ENCODE results near the gene NOC2L.

NOC2L gene

DNA sequence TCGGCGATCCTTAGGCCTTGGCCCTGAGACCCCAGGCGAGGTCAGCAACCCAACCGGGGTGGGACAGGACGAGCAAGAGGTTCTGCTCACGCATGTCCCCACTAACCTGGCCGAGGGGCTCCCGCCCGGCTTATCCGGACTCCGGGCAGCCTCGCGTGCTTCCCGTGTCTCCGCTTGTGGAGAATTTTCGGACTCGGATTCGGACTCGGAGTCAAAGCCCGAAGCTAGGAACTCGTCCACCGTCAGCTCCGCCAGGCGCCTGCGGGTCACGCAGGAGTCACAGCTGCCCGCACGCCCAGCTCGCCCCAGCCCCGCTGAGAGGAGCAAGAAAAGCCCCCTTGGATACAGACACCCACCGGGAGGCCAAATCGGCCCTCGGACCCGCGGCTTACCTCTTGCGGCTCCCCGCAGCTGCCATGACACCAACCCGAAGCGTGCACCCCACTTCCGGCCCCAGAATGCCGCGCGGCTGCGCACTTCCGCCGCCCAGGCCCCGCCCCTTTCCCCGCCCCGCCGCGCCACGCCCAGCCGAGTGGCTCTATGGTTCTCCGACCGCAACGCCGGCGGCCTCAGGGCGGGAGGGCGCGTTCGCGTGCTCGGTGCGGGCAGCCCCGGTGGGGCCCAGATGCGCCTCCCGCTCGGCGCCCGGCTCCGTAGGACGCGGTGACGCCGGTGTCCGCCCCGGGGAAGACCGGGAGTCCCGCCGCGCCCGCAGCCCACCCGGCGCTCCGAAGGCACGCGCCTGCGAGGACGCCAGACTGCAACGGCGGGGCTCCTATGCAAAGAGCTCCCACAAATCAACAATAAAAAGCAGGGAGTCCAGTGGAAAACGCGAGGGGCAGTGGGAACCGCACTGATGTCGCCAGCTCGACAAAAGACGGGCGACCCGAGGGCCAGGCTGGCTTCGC lies at the start of gene NOC2L:
TSS of gene NOC2L (minus strand) at position 434 of the 908 bp plus-strand sequence. CDS start at position 418, 16 bp downstream.
- TF ChIP-seq POLR2A (IDR thresholded peaks at IDR 0.05; ENCODE audit: low read length) (peak; percentile 48), GATA1 (IDR thresholded peaks at IDR 0.05; ENCODE audit: low read depth, low read length) (no peak)
- DNase-seq = peak; percentile 93 to 97

DNA sequence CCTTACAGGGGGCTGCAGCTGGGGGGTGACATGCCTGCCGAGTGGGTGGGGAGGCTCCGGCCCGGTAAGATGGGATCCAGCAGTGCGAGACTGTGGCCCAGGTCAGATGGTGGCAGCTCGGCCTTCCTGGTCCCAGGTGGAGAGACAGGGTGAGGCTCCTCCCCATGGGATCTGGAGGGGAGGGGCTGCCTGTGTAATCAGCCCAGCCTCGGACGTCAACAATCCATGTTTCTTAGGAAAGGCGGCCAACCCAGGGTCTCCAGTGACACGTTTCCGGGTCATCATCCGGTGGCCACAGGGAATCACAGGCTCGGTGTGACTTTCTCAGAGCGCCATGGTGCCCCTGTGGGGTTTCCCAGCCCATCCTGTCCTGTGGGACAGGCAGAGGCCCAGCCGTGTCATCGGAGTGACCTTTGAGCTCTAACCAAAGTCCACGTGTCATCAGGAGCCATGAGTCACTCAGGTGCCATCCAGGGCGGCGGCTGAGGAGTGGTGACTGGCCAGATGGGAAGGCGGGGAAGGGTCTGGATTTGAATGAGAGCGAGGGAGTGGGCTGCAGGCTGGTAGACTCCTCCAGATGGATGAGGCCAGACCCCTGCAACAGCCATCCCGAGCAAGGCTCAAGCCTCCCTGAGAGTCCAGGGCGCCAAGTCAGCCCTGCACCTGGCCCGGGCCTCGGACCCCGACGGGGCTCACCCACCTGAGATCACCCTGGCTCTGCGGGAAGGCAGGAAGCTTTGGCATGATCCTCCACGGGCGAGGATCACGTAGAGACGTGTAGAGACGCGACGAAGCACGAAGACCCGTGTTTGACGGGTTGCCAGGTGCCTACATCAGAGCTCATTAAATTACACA lies 47.5 kb upstream of the NOC2L start:
- no peak for TF ChIP-seq GATA1 (IDR thresholded peaks at IDR 0.05; ENCODE audit: low read depth, low read length)
- TF ChIP-seq POLR2A (IDR thresholded peaks at IDR 0.05; ENCODE audit: low read length) = no peak
- no peak for DNase-seq

GRCh38 chr1:1005774-1006304 lies 46.8 kb upstream of the NOC2L start:
- TF ChIP-seq POLR2A (IDR thresholded peaks at IDR 0.05; ENCODE audit: low read length) (no peak), GATA1 (IDR thresholded peaks at IDR 0.05; ENCODE audit: low read depth, low read length) (no peak)

DNA sequence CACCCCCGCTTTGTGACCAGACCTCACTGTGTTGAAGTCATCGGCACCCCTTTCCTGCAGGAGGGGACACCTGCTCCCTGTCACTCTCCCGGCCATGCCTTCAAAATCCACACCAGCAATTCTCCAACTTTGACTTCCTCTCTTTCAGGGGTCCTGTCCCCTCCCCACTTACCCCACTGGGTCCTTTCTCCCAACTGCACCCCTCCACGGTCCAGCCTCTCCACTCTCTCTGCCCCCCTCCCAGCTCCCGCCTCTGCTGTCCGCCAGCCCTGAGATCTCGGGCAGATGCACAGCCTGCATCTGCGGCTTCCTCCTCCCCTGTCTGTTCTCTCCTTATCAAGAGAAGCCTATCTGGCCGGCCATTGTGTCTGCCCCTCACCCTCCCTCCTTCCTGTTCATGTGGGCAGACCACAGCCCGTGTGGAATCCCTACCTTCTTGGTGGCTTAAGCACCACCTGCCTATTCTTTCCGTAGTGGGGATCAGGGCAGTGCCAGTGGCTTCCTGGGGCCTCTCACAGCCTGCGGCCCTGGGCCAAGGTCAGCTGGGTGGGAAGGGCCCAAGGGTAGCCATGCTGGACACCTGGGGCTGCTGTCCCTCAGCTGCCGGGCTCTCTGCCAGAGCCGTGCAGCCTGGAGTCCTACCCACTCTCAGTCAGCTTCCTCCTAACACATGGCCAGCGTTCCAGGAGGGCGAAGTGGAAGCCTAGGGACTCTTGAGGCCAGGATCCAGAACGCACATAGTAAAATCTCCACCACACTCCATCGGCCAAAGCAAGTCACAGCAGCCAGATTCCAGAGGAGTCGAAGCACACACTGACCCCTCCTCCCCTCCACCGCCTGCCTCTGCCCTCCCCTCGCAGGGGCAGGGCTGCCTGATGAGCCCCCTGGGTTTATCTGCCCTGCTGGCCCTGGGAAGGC lies 46.0 kb upstream of the NOC2L start:
- DNase-seq = peak in 1 of 2 experiments; percentile 41
- TF ChIP-seq POLR2A (IDR thresholded peaks at IDR 0.05; ENCODE audit: low read length) (no peak), GATA1 (IDR thresholded peaks at IDR 0.05; ENCODE audit: low read depth, low read length) (no peak)

More at GRCh38 chr1:1005774-1006304, 46.8 kb upstream of the NOC2L start:
- DNase-seq = no peak

- TF ChIP-seq GATA1 (IDR thresholded peaks at IDR 0.05; ENCODE audit: low read depth, low read length) (no peak), POLR2A (IDR thresholded peaks at IDR 0.05; ENCODE audit: low read length) (no peak)
- no peak for DNase-seq
Observed at GRCh38 chr1:1004420-1004779, 45.3 kb upstream of the NOC2L start.

- no peak for DNase-seq
- TF ChIP-seq POLR2A (IDR thresholded peaks at IDR 0.05; ENCODE audit: low read length) = no peak
- TF ChIP-seq GATA1 (IDR thresholded peaks at IDR 0.05; ENCODE audit: low read depth, low read length) = no peak
Observed at GRCh38 chr1:1003618-1004419, 44.8 kb upstream of the NOC2L start.

DNA sequence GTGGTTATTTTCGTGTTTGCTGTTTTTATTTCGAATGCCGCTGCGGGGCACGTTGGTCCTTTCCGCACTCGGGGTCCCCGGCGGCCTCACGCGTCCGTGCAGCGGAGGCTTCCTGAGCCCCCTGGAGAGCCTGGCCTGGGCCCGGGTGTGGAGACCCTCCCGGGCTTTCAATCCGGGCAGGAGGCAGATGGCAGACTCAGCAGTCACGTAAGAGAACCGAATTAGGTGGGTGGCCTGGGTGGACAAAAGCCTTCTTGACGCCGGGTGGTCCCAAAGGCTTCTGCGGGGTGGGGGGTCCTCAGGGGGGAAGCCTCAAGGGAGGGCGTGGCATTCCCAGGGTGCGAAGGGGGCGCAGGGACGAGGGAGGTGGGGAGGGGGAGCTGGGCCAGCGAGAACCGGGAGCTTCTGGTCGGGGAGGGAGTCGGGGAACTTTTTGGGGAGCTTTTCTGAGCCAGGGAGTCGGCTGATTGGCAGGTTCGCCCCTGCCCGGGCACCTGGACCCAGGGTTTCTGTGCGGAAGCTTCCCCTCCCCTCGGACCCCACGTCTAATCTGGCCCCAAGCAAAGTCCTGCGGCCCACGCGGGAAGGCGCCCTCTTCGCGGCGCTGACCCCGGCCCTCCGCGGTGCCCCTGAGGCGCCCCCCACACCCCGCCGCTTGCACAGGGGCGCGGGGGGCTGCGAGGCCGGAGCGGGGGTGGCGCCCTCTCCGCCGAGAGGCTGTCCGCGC lies 42.2 kb upstream of the NOC2L start:
- TF ChIP-seq GATA1 (IDR thresholded peaks at IDR 0.05; ENCODE audit: low read depth, low read length) (no peak), POLR2A (IDR thresholded peaks at IDR 0.05; ENCODE audit: low read length) (no peak)
- no peak for DNase-seq

- no peak for TF ChIP-seq POLR2A (IDR thresholded peaks at IDR 0.05; ENCODE audit: low read length)
- no peak for TF ChIP-seq GATA1 (IDR thresholded peaks at IDR 0.05; ENCODE audit: low read depth, low read length)
- DNase-seq = peak; percentile 71 to 85
Observed at GRCh38 chr1:1000357-1001056, 41.5 kb upstream of the NOC2L start.

- DNase-seq = peak; percentile 69 to 74
- TF ChIP-seq POLR2A (IDR thresholded peaks at IDR 0.05; ENCODE audit: low read length) (no peak), GATA1 (IDR thresholded peaks at IDR 0.05; ENCODE audit: low read depth, low read length) (no peak)
Observed at GRCh38 chr1:999725-1000356, 40.8 kb upstream of the NOC2L start, which contains the start of gene HES4. TSS of gene HES4 (minus strand) at chr1:1000097. CDS start at chr1:999973, 124 bp downstream.

DNA sequence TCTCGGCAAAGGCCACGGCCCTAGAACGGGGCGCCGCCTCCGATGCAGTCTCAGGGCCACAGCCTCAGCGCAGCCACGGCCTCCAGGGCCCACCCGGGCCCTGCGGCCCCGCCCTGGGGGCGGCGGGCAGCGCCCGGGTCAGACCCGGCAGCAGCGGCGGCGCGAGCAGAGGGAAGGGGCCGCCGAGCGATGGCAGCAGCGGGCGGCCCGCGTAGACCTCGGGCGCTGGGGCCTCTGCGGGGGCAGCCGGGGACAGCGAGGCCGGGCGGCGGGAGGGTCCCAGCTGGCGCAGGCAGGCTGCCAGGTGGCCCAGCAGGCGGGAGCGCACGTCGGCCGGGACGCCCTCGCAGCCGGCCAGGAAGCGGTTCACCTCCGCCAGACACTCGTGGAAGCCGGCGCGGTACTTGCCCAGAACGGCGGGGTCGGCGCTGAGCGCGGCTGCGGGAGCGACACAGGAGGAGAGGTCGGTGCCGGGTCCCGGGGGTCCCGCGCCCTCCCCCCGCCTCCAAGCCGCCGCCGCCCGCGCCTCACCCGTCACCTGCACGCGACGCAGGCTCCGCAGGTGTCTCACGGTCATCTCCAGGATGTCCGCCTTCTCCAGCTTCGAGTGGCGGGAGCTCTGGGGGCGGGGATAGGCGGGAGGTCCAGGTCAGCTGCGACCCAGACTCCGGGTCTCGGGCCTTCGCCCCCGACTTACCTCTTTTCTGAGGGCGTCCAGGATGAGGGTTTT lies 40.1 kb upstream of the NOC2L start:
- no peak for DNase-seq
- TF ChIP-seq POLR2A (IDR thresholded peaks at IDR 0.05; ENCODE audit: low read length) (no peak), GATA1 (IDR thresholded peaks at IDR 0.05; ENCODE audit: low read depth, low read length) (no peak)
